IPS DF 4.7 (cell line): ENCODE results near the gene LRRC49.
"Not testable (repeated sequence)": the region's sequence is repeated elsewhere in the genome, so short reads cannot be mapped to it uniquely, and the experiment has no call there.

Experiments used
- DNase-seq: peaks from one replicate; pipeline ENCODE4 v3.0.0-alpha.2; 2013; ENCODE audit warnings: low spot score; ENCODE audit errors: extremely low read depth

Gene LRRC49

GRCh38 chr15:70923311-70924080 is 30.9 kb downstream of the LRRC49 start:
- no peak for DNase-seq

- DNase-seq: not testable (repeated sequence)
Observed at GRCh38 chr15:70926914-70927313, 34.3 kb downstream of the LRRC49 start.

- DNase-seq: no peak
Observed at GRCh38 chr15:70931821-70932220, 39.2 kb downstream of the LRRC49 start.

GRCh38 chr15:70932397-70932796 is 39.8 kb downstream of the LRRC49 start:
- DNase-seq: no peak

- no peak for DNase-seq
Observed at GRCh38 chr15:70933411-70933810, 40.8 kb downstream of the LRRC49 start.

- no peak for DNase-seq
Observed at GRCh38 chr15:70935631-70936030, 43.0 kb downstream of the LRRC49 start.

- no peak for DNase-seq
Observed at GRCh38 chr15:70936326-70936725, 43.7 kb downstream of the LRRC49 start.

GRCh38 chr15:70943285-70943684 is 50.7 kb downstream of the LRRC49 start:
- not testable (repeated sequence) for DNase-seq

GRCh38 chr15:70947351-70948335 is 55.0 kb downstream of the LRRC49 start:
- DNase-seq: no peak

- DNase-seq: no peak
Observed at GRCh38 chr15:70950953-70951352, 58.3 kb downstream of the LRRC49 start.

- no peak for DNase-seq
Observed at GRCh38 chr15:70954171-70954570, 61.5 kb downstream of the LRRC49 start.

- DNase-seq: no peak
Observed at GRCh38 chr15:70954733-70955132, 62.1 kb downstream of the LRRC49 start.

- DNase-seq: no peak
Observed at GRCh38 chr15:70955151-70955550, 62.5 kb downstream of the LRRC49 start.

GRCh38 chr15:70956201-70956995 is 63.8 kb downstream of the LRRC49 start:
- DNase-seq: no peak

- DNase-seq: no peak
Observed at GRCh38 chr15:70962084-70962483, 69.5 kb downstream of the LRRC49 start.

- no peak for DNase-seq
Observed at GRCh38 chr15:70963199-70963598, 70.6 kb downstream of the LRRC49 start.

GRCh38 chr15:70964058-70964457 is 71.4 kb downstream of the LRRC49 start:
- DNase-seq: no peak

- no peak for DNase-seq
Observed at GRCh38 chr15:70964686-70965085, 72.1 kb downstream of the LRRC49 start.

- no peak for DNase-seq
Observed at GRCh38 chr15:70967646-70968045, 75.0 kb downstream of the LRRC49 start.

- no peak for DNase-seq
Observed at GRCh38 chr15:70974004-70974832, 81.6 kb downstream of the LRRC49 start.

- no peak for DNase-seq
Observed at GRCh38 chr15:70976851-70977250, 84.2 kb downstream of the LRRC49 start.
